SKM-1 treated with dmso at 0.1 percent for 144 hours (cell line): ENCODE data around the gene CD44.
A peak's percentile ranks its signal among the peaks of the same experiment; 100 is the strongest.

Experiments
- DNase-seq: peaks from one replicate; lab custom pipeline; 2025; ENCODE audit not compliant: unreplicated experiment; lab: John Stamatoyannopoulos, UW

The CD44 gene

GRCh38 chr11:35157814-35158700, 19.1 kb downstream of the CD44 start:
- DNase-seq: no peak

GRCh38 chr11:35158701-35159510, 19.9 kb downstream of the CD44 start:
- DNase-seq: no peak

- DNase-seq: no peak
These were observed 21.4 kb downstream of the CD44 start for GRCh38 chr11:35160246-35160824.

GRCh38 chr11:35160902-35161597, 22.1 kb downstream of the CD44 start:
- no peak for DNase-seq

DNA sequence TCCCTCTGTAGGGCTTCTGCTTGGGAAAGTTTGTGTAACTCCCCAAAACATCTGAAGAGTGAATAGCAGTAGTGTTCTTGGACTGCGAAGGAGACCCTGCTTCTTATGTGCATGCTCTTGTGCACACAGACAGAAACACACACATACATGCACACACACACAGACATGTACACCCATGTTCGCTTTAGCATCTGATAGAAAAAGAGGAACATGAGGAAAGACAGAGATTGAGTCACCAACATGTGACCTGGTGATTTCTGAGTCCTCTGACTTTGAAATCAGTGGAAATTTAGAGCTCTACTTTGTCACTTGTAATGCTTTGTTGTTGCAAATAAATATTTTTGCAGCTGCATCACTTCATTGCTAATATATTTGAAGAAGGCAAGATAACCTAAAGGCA, 23.8 kb downstream of the CD44 start:
- peak; percentile 60 for DNase-seq

DNA sequence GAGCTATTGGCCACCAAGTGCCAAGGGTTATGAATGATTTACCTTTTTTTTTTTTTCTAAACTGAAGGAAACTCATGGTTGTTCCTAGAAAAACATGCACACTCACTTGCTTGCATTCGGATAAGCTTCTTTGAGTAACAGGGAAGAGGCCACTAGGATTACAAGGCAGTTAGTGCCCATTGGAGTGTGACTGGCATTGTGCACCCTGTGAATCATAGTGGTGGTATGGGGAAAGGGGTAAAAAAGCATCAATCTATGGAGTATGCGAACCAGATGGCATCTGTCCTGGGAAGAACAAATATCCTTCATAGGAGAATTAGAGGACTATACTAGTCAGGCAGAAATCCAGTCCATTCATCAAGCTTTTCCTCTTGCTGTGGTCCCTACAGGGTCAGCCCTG, 24.2 kb downstream of the CD44 start:
- DNase-seq: no peak

DNA sequence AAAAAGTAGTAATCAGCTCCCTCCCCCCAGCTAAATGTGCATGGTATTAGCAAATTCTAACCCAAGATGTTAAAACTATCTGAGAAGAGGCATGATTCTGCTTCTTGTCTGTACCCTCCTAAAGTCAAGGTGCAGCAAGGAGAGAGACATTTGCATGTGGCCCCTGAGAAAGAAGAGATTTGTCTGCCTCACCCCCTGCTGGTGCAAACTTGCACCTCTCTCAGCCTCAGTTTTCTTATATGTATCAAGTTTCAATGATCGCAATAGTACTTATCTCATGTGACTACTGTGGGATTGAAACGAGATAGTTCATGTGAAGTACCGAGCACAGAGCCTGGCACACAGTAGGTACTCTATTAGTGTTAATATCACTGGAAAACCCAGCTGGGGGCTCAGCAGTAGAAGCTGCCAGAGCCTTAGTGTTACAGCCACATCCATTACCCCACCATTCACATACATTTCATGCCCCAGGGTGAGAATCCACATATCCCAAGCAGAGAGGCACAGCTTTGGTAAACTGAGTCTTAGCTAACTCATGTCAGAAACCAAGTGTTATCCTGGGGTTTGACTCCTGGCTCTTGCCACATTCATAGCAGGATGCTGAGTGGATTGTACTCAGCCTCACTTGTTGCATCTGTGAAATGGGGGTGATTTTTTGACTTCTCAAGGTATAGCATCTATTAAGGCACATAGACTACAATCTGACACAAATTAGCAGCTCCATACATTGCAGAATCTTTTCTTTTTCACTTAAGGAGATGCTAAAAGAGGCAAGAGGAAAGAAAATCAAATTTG, 24.9 kb downstream of the CD44 start:
- DNase-seq: no peak

DNA sequence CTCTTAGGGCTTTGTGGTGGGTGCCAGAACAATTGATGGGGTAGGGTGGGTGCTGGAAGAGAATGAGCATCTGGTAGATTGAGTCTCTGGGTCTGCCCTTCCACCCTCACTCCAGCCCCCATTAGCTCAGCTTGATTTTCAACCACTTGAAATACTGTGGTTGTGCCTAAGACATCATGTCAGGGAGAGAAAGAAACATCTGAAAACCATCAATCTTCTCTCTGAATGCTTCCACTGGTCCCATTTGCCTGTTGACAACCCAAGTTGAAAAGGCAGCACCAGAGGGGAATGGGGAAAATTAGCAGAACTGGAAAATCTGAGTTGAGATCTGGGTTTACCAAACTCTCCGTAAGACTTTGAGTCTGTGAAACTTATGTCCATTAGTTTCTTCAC, 26.1 kb downstream of the CD44 start:
- DNase-seq: no peak

DNA sequence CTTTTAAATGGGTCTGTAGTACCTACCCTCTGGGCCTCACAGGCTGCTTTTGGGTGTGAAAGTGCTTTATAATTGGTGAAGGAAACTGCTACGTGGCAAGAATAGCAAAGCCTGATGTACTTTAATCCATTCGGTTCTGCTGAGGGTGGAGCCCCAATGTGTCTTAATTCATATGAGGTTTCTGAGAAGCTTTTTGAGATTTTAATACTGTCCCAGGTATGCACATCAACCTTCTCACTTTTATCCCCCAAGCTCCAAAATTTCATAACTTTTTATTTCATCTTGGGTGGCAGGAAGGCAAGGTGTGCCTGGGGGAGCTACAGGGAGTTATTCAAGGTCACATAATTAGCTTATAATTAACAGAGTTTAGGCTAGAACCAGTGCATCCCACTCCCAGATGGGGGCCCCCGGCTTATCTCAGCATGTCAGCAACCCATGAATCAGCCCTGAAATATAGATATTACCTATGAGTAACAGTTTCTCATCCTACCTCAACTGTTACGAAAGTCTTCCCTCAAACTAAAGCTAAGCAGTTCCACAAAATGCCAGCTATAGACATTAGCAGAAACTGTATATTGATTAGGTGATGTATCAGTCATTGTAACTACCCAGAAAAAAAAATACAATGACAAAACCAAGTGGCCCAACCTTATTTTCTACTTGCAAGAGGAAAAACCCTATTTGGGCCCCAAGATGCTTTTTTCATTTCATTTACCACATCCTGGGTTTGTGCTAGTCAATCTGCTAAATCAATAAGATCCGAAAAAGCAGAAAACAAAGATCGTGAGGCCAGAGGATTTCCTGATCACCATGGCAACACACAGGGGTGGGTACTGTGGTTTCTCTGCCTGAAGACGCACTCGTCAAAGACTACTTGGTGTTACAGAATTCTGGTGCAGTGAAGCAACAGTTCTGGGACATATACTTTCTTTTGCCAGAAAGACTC, 26.7 kb downstream of the CD44 start:
- peak; percentile 61 for DNase-seq

- no peak for DNase-seq
These were observed 27.7 kb downstream of the CD44 start for GRCh38 chr11:35166369-35167360.

GRCh38 chr11:35167426-35167954, 28.5 kb downstream of the CD44 start:
- DNase-seq: no peak

- no peak for DNase-seq
These were observed 29.7 kb downstream of the CD44 start for GRCh38 chr11:35168671-35169070.

GRCh38 chr11:35169112-35169511, 30.1 kb downstream of the CD44 start:
- no peak for DNase-seq

- DNase-seq: no peak
These were observed 30.8 kb downstream of the CD44 start for GRCh38 chr11:35169754-35170153.

DNA sequence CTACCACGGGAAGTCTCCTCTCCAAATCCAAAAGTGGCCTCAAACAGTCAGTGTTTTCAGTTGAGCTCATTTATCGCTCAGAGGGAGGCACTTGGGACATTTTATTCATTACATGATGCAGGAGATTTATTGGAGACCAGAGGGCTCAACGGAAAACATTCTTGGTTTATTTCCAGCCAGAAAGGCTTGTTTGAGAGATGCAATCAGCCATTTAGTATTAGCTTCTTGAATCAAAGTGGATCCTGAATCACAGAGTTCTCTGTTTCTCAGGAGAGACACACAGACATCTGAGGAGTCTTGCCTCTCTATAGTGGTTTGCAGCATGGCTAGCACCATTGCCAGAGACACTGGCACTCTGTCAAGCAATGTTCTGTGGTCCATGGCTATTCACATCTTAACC, 31.5 kb downstream of the CD44 start:
- DNase-seq: no peak

DNA sequence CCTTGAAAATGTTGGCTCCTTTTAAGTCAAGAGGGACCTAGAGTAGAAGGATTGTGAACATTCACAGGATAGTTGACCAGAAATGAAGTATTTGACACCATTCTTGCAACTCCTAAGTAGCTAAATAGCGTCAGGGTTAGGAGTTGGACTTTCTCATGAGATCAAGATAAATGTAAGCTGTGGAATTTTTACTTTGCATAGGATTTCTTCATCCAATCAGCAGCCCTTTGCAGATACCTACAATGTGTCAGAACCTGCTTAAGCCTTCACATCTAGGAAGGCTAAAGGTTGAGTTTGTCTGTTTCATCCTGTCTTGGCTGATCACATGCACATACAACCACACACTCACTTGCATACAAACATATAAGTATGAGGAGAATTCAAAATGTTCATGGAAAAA, 32.3 kb downstream of the CD44 start:
- DNase-seq: no peak

DNA sequence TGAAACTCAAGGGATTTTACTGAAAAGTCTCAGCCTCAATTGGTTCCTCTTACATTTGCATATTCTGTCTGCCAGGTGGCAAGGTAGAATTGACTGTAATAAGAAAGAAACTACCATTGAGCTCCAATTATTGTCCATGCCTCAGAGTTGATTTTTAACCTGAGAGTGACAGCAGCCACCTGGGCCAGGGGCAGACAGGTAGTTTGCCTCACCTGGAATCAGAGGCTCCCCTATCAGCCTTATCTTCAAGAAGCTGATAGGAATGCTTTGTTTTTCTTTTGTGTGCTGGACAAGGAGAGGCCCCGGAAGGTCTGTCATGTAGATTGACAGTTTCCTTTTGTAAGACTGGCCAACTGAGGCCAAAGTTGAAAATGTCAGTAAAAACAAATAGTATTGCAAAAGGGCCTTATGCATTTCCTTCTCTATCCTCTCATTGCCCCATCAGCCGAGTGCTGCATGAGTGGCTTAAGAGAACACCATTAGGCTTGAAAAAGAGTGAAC, 34.1 kb downstream of the CD44 start:
- DNase-seq: peak; percentile 84
